A549 treated with GW870086 at 1 μM for 4 hours (cell line): Measurements from ENCODE around the gene TCHP. TPM values are rescaled to one million over a fixed set of nuclear protein-coding genes. Genes with fewer than 3 reads are reported as not detected.

Experiments
- total RNA-seq: library from RNA; stranded (reverse); fragments of 200-300 nt; extraction: Qiagen RNA extraction; gene quantifications from 5 replicates; pipeline ENCODE4 v1.2.3, GENCODE V29; 2022; ENCODE audit warnings: low read depth

The TCHP gene
- 15.1 to 19.4 TPM (median 16.1 TPM) in 5 replicates for total RNA-seq

GRCh38 chr12:109899783-109900751 lies at the start of gene TCHP:
Gene TCHP (plus strand): TSS chr12:109900274. CDS start chr12:109903027, 2,753 bp downstream.

DNA sequence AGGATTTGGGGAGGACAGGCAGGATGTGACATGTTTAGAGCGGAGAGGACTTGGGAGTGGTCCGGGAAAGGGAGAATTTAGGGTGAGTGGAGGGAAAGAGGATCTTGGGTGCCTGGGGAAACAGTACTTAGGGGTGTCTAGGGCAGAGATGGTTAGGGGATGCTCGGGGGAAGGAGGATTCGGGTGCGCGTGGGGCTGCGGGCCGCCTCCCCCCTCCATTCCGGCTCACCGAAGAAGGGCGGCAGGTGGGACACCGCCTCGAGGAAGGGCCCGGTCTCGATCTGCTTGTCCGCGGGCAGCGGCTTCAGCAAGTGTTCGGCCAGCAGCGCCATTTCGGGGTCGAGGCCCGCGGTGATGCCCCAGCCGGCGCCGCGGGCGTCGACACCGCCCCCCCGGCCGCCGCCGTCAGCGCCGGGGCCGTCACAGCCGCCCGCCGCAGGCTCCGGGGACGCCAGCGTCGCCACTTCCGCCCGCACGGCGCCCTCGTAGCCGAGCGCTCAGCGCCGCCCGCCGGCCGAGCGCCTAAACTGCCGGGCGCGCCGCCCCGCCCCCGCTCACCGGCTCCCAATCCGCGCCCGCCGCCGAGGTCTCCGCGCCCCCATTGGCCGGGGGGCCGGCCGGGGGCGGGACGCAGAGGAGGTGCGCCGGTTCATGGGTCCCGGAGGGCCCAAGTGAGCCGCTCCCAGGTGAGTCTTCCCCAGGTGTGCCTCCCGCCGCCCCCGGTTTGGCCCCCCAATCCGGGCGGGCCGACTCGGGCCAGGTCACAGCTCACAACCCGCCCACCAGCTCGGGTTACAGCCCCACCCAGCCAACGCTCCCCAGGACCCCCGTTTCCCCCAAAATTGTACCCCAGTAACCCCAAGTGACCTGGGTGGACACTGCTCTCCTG lies 19.8 kb upstream of the TCHP start, which contains the start of gene GLTP:
GLTP (minus strand) TSS at position 499 of the 889 bp plus-strand sequence; CDS start at position 332, 167 bp downstream.

Other genes starting within 250 kb of the TCHP start
- gene FAM222A, start 186.4 kb upstream of the TCHP start, total RNA-seq: 3.5 to 5.7 TPM (median 5.1 TPM) in 5 replicates
- gene TRPV4, start 66.9 kb upstream of the TCHP start, total RNA-seq: 0.09 to 0.15 TPM (median 0.11 TPM) in 4 of 5 replicates, not detected in the other
- gene GLTP, start 19.7 kb upstream of the TCHP start, total RNA-seq: 19.9 to 22.3 TPM (median 21.4 TPM) in 5 replicates
- 15.2 to 20.9 TPM (median 19.2 TPM) in 5 replicates for gene GIT2, start 96.1 kb downstream of the TCHP start, total RNA-seq
- gene ANKRD13A, start 99.2 kb downstream of the TCHP start, total RNA-seq: 13.6 to 19.2 TPM (median 17.9 TPM) in 5 replicates
- 6.4 to 8.0 TPM (median 7.1 TPM) in 5 replicates for gene C12orf76, start 148.2 kb downstream of the TCHP start, total RNA-seq
- 11.7 to 22.1 TPM (median 21.6 TPM) in 5 replicates for gene IFT81, start 224.1 kb downstream of the TCHP start, total RNA-seq